Epithelial cell of proximal tubule (primary cell): Measurements from ENCODE around the gene MGARP. TPM values are rescaled to one million over a fixed set of nuclear protein-coding genes. Genes with fewer than 3 reads are reported as not detected.
"Not testable (repeated sequence)": the region's sequence is repeated elsewhere in the genome, so short reads cannot be mapped to it uniquely, and the experiment has no call there.

Source experiments
- DNase-seq: peaks from one replicate; pipeline ENCODE4 v3.0.0-alpha.2; 2011; ENCODE audit warnings: low read depth
- H3K4me3 ChIP-seq: 2 replicates; pipeline ENCODE4 v1.5.1; 2011; ENCODE audit warnings: low read depth, mild to moderate bottlenecking, low read length
- CTCF ChIP-seq: conservative IDR thresholded peaks from 2 replicates; pipeline ENCODE4 v1.5.1; 2012; ENCODE audit warnings: low read depth, mild to moderate bottlenecking, low read length
- total RNA-seq: library from RNA; depleted of rRNA; stranded (reverse); fragments of >200 nt; gene quantifications from 2 replicates; pipeline ENCODE4 v1.2.3, GENCODE V29; 2015

MGARP gene
- total RNA-seq, 1 donor from 2014 or later, result 1.5 TPM

- TF ChIP-seq CTCF, result no peak
- peak; percentile 35 for DNase-seq
- peak overlapping the region; percentile 24 for H3K4me3 ChIP-seq
Measured at GRCh38 chr4:139315221-139315675, 35.2 kb upstream of the MGARP start.

DNA sequence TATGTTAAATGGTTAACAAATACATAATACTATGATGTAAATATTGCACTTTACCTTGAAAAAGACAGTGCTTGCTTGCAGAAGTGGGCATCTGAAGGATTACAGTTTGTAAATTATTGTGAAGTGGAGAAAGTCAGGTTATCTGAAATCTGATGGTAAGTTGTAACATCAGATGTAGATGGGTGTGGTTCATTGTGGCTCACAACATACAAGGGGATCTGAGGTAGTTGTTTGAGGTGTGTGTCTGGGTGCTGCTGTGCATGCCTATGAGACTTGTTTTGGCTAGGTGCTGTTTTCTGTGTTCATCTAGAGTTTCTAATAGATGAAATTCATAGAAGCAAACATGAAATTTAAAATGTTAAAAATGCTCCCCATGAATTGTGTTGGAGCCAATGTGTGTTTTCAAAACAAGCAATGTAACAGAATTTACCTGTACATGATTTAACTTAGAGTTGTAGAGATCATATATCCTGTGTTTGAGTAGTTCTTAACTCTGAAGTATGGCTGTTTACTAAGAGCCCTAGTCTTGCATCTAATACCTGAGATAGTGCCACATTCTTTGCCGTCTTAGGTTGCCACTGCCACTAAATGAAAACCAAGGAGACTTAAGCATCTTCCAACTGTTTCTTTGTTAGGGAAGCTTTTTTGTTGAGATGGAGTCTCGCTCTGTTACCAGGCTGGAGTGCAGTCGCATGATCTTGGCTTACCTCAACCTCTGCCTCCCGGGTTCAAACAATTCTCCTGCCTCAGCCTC is 34.2 kb upstream of the MGARP start:
- no peak overlapping the region for H3K4me3 ChIP-seq
- TF ChIP-seq CTCF, result no peak
- no peak for DNase-seq

- H3K4me3 ChIP-seq, DNase-seq: not testable (repeated sequence)
Measured at GRCh38 chr4:139313414-139313813, 33.4 kb upstream of the MGARP start.

GRCh38 chr4:139312552-139313332 is 32.7 kb upstream of the MGARP start:
- TF ChIP-seq CTCF, result no peak

GRCh38 chr4:139311909-139312308 is 31.9 kb upstream of the MGARP start:
- H3K4me3 ChIP-seq, result no peak overlapping the region
- no peak for DNase-seq
- no peak for TF ChIP-seq CTCF

More at GRCh38 chr4:139312552-139313332, 32.7 kb upstream of the MGARP start:
- no peak overlapping the region for H3K4me3 ChIP-seq
- DNase-seq, result no peak

- no peak overlapping the region for H3K4me3 ChIP-seq
- DNase-seq, result no peak
- TF ChIP-seq CTCF, result no peak
Measured at GRCh38 chr4:139304920-139305319, 24.9 kb upstream of the MGARP start.

- H3K4me3 ChIP-seq, result peak within 1 kb of the TSS; percentile 86
- no peak for DNase-seq
- TF ChIP-seq CTCF, result peak; percentile 21
Measured at GRCh38 chr4:139301821-139302611, 22.0 kb upstream of the MGARP start, which contains the start of gene NDUFC1. NDUFC1 (minus strand) TSS chr4:139302477; CDS start chr4:139295798, 6,679 bp downstream.
